ENCODE data around the gene UGT1A10. TPM values are rescaled to one million over a fixed set of nuclear protein-coding genes. Genes with fewer than 3 reads are reported as not detected.
"Not testable (repeated sequence)": the region's sequence is repeated elsewhere in the genome, so short reads cannot be mapped to it uniquely, and the experiment has no call there.

Gene UGT1A10
- not detected for polyA plus RNA-seq (ENCODE audit: insufficient read depth in 1 of 5, insufficient read length in 5 of 5, low replicate concordance in 1 of 5)
- long read RNA-seq, donor 1 = 0 reads
- long read RNA-seq, donor 2 = 0 reads
- long read RNA-seq, donor 3 = 0 reads
- long read RNA-seq, donor 4 = 0 reads
- long read RNA-seq, donor 5 = 0 reads
- long read RNA-seq, donor 6 = 0 reads
- long read RNA-seq, donor 7 = 0 reads
- long read RNA-seq, donor 8 = 0 reads

DNA sequence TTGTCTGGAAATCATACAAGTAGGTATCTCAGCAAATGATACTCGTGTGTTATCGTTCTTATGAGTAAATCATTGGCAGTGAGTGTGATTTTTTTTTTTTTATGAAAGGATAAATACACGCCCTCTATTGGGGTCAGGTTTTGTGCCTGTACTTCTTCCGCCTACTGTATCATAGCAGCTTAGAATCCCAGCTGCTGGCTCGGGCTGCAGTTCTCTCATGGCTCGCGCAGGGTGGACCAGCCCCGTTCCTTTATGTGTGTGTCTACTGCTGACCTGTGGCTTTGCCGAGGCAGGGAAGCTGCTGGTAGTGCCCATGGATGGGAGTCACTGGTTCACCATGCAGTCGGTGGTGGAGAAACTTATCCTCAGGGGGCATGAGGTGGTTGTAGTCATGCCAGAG is at the start of gene UGT1A10:
Gene UGT1A10 (plus strand): TSS at position 143 of the 400 bp plus-strand sequence. CDS start 75 bp downstream, at position 218.
- not testable (repeated sequence) for DNase-seq

DNA sequence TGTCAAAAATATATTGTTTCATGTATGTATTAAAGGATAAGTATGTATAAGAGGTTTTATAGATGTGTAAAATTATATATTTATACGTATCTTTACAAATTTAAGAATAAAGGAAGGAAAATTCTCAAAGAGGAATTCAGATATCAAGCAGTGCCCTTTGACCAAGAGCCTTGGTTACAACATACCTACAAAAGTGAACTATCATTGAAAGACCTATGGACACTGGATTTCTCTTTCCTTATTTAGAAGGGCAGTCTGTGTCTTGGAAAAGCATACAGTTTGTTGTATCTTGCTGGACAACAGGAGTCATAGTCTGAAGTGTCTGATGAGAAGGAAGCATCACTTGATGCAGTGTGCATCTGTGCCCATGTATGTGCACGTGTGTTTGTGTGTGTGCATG is 47.8 kb upstream of the UGT1A10 start:
- no peak for DNase-seq

DNA sequence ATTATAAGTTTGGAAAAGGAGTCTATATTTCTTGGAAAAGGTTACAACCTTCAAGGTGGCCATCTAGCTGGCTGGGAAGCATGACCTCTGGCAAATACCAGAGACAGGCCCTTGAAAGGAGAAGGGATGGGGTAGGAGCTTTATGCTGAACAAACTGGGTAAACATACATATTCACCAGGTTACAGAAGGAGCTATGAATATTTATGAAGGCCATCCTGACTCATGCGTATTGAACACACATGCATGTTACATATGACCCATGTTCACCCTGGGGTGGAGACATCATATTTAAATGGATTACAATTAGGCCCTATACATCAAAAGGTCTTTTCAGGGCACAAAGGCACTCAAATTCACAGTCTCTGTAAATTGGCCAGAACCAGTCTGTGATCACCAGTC is 43.5 kb upstream of the UGT1A10 start:
- DNase-seq = not testable (repeated sequence)

DNA sequence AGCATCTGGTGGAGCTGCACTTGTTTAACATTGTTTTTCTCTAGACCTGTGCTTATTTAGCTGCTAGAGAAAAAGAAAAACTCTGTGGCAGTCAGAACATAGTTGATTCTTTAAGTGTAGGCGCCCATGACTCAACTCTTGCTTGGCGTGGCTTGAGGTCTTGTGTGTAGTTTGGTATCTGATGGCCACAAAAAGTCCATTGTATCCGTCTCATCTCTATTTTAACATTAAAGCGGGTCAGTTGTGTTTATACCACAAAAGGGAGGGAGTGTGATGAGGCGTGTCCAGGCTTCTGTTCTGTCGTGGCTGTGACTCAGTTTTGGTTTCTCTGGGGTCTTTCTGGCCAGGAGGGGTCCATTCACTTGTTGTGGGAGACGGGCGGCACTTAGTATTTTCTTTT is 43.0 kb upstream of the UGT1A10 start:
- DNase-seq = no peak

DNA sequence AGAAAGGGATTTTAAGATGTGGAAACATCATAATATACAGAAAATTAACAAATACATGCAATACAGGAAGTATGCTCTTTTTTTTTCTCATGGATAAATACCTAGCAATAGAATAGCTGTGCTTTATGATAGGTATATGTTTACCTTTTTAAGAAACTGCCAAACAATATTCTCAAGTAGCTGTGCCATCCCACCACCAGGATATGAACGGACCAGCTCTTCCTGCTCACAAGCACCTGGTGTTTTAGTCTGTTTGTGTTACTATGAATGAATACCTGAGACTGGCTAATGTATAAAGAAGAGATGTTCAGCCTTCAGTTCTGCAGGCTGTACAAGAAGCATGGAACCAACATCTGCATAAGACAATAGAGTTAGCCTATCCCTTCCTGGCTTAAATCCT is 38.7 kb upstream of the UGT1A10 start:
- no peak for DNase-seq

DNA sequence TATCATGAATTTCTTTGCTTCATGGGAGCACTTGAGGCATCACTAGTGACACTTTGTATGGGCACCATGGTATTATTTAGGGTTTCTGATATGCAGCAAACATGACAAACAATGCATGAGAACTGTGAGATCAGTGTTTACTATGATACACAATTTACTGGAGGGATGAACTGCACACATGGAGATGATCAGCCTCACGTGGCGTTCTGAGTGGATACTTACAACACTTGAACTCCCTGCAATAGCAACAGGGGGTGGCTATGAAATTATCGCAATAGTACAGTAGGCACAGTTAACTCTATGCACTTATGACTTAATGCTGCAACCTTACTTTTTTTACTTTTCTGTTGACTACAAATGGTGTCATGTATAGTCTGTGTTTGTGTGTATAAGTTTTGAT is 37.3 kb upstream of the UGT1A10 start:
- no peak for DNase-seq

DNA sequence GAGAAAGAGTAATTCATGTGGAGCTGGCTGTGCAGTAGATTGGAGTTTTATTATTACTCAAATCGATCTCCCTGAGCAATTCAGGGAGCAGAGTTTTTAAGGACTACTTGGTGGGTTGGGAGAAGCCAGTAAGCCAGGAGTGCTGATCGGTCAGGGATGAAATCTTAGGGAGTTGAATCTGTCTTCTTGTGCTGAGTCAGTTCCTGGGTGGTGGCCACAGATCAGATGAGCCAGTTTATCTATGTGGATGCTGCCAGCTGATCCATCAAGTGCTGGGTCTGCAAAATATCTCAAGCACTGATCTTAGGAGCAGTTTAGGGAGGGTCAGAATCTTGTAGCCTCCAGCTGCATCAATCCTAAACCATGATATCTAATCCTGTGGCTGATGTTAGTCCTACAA is 35.9 kb upstream of the UGT1A10 start:
- no peak for DNase-seq

DNA sequence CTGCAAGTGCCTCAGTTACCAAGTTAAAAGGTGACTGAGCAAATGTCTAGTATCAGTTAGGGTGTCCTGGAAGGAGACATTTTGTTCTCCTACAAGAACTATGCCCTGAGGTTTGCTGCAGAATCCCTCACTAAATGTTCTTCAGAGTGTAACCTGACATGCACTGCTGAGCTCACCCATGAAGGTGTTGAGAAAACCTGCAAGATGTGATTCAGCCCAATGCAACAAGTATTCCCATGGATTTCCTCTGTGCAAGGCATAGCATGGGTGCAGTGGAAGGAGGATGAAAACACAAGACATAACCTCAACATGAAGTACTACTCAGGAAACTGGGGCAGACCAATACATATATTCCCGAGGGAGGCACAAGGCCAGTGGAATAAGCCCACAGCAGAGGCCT is 34.2 kb upstream of the UGT1A10 start:
- DNase-seq = no peak

DNA sequence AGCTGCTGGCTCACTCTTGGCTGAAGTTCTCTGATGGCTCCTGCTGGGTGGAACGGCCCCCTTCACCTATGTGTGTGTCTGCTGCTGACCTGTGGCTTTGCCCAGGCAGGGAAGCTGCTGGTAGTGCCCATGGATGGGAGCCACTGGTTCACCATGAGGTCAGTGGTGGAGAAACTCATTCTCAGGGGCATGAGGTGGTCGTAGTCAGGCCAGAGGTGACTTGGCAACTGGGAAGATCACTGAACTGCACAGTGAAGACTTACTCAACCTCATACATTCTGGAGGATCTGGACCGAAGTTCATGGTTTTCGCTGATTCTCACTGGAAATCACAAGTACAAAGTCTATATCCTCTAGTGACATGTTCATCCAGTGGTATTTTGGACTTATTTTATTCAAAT is 32.7 kb upstream of the UGT1A10 start:
- DNase-seq = no peak

DNA sequence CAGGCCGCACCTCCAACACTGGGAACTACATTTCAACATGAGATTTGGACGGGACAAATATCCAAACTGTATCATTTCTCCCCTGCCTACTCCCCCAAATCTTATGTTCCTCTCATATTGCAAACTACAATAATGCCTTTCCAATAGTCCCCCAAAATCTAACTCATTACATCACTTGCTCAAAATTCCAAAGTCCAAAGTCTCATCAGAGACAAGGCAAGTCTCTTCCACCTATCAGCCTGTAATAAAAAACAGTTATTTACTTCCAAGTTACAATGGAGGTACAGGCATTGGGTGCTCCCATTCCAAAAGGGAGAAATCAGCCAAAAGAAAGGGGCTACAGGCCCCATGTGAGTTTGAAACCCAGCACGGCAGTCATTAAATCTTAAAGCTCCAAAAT is 31.4 kb upstream of the UGT1A10 start:
- DNase-seq = no peak

DNA sequence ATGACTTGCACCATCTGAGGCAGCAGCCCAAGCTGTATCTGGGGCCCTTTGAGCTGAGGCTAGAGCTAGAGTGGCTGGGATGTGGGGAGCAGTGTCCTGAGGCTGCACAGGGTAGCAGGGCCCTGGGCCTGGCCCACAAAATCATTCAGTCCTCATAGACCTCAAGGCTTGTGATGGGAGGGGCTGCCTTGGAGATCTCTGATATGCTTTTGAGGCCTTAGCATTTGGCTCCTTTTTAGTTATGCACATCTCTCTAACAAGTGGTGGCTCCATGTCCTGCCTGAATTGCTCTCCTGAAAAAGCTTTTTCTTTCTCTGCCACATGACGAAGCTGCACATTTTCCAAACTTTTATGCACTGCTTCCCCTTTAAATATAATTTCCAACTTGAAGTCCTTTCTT is 30.6 kb upstream of the UGT1A10 start:
- DNase-seq = no peak

DNA sequence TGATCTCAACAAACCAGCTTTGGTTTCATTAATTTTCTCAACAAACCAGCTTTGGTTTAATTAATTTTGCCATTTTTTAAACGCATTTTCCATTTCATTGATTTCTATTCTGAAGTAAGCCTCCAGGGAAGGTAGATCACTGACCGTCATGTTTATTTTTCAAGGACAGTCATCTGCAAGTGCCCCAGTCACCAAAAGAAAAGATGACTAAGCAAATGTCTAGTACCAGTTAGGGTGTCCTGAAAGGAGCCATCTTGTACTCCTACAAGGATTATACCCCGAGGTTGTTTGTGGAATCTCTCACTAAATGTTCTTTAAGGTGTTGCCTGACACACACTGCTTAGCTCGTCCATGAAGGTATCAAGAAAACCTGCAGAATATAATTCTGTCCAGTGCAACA is 25.0 kb upstream of the UGT1A10 start:
- no peak for DNase-seq

DNA sequence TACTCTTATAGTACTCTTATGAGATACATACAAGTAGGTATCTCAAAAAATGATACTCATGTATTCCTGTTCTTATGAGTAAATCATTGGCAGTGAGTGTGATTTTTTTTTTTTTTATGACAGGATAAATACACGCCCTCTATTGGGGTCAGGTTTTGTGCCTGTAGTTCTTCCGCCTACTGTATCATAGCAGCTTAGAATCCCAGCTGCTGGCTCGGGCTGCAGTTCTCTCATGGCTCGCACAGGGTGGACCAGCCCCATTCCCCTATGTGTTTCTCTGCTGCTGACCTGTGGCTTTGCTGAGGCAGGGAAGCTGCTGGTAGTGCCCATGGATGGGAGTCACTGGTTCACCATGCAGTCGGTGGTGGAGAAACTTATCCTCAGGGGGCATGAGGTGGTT is 18.8 kb upstream of the UGT1A10 start, which contains the start of gene UGT1A8:
Gene UGT1A8 (plus strand): TSS at position 158 of the 400 bp plus-strand sequence. CDS start 75 bp downstream, at position 233.
- DNase-seq = not testable (repeated sequence)

DNA sequence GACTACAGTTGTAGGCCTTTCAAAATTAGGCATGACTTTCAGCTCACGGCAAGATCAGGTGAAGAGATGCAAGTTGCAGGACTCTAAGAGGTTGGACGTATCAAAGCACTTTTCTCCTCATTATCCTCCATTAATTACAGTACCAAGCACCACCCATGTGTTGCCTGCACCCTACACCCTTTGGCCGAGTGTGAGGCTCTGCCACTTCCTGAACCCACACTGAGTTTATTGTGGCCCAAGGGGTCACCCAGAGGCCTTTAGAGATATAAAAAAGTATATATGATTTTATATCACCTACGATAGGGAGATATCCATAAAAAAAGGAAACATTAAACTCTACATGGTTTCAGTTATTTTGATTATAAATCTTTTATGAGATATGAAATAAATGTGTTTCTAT is 16.0 kb upstream of the UGT1A10 start:
- DNase-seq = no peak

DNA sequence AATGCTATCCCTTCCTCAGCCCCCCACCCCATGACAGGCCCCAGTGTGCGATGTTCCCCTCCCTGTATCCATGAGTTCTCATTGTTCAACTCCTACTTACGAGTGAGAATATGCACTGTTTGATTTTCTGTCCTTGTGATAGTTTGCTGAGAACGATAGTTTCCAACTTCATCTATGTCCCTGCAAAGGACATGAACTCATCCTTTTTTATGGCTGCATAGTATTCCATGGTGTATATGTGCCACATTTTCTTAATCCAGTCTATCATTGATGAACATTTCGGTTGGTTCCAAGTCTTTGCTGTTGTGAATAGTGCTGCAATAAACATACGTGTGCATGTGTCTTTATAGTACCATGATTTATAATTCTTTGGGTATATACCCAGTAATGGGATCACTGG is 14.4 kb upstream of the UGT1A10 start:
- not testable (repeated sequence) for DNase-seq

DNA sequence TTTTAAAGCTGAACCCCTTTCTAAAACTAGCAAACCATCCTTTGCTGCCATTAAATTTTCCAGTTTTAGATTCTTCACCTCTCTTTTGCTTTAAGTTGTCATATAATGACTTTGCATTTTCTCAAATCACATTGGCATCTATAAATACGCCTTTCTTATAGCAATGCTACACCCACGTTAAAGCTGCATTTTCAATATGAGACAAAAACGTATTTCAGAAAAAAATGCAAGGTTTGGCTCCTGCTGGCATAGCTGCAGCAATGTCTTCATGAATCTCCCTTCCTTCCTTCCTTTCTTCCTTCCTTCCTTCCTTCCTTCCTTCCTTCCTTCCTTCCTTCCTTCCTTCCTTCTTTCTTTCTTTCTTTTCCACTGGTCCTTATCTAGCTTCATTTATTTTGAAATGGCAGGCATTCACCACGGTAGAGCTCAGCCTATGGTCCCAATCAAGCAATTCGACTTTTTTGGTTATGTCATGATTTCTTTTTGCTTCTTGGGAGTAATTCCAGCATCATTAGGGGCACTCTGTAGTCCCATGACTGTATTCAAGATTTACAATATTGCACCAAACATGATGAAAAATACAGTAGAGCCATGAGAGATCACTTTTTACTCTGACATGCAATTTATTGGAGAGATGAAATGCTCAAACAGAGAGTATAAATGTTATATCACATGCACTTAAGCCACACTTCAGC is 8.8 kb upstream of the UGT1A10 start:
- DNase-seq = no peak

DNA sequence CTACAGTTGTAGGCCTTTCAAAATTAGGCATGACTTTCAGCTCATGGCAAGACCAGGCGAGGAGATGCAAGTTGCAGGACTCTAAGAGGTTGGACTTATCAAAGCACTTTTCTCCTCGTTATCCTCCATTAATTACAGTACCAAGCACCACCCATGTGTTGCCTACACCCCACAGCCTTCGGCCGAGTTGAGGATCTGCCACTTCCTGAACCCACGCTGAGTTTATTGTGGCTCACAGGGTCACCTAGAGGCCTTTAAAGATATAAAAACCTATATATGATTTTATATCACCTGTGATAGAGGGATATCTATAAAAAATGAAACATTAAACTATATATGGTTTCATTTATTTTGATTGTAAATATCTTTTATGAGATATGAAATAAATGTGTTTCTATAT is 2.6 kb downstream of the UGT1A10 start:
- no peak for DNase-seq

DNA sequence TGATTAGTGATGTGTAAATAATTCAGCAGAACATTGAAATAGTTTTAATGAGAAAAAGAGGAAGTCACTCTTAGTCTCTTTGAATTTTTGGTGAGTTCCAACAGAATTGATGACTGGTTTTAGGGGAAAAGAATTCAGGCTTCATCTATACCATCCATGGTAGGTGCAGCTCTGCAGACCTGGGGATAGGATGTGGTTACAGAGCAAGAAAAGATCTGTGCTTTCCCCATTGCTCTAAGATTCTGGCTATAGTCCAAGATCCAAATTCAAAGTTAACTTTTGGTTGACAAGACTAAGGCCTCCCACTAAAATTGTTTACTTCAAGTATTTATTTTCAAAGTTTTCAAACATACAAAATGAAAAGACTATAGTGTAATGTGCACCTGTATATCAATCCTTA is 3.6 kb downstream of the UGT1A10 start:
- DNase-seq = no peak

DNA sequence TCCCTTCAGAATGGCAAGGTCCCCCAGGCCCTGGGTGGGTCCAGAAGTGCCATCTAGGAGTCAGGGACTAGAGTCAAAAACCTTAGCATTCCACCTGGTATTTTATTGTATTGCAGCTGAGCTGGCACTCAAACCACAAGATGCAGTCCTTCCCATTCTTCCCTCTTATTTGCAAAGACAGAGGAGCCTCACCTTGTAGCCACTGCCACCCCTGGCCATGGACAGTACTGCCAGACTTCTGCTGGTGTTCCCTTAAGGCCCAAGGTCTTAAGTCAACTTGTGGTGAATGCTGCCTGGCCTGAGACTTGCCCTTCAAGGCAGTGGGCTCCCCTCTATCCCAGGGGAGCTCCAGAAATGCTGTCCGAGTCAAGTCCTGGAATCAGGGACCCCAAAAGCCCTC is 6.9 kb downstream of the UGT1A10 start:
- DNase-seq = no peak

DNA sequence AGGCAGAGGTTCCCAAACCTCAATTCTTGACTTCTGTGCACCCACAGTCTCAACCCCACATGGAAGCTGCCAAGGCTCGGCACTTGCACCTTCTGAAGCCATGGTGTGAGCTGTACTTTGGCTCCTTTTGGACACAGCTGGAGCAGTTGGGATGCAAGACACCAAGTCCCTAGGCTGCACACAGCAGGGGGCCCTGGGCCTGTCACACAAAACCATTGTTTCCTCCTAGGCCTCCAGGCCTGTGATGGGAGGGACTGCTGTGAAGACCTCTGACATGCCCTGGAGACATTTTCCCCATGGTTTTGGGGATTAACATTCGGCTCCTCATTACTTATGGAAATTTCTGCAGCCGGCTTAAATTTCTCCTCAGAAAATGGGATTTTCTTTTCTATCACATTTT is 9.8 kb downstream of the UGT1A10 start:
- DNase-seq = not testable (repeated sequence)

DNA sequence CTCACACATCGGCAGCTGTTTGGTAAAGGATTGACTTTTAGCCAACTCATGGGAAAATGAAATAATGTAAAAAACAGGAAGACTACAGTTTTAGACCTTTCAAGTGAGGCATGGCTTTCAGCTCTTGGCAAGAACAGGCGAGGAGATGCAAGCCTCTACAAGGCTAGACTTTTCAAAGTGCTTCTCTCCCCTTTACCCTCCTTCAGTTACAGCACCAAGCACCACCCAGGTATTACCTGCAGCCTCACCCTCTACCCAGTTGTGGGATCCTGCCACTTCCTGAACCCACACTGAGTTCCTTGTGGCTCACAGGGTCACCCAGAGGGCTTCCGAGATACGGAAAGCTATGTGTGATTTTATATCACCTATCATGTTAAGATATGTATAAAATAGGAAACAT is 14.7 kb downstream of the UGT1A10 start:
- DNase-seq = no peak

DNA sequence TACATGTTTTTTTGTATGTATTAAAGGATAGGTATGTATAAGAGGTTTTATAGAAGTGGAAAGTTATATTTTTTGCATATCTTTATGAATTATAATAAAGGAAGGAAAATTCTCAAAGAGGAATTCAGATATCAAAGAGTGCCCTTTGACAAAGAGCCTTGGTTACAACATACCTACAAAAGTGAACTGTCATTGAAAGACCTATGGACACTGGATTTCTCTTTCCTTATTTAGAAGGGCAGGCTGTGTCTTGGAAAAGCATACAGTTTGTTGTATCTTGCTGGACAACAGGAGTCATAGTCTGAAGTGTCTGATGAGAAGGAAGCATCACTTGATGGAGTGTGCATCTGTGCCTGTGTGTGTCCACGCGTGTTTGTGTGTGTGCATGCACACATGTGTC is 15.2 kb downstream of the UGT1A10 start:
- no peak for DNase-seq

DNA sequence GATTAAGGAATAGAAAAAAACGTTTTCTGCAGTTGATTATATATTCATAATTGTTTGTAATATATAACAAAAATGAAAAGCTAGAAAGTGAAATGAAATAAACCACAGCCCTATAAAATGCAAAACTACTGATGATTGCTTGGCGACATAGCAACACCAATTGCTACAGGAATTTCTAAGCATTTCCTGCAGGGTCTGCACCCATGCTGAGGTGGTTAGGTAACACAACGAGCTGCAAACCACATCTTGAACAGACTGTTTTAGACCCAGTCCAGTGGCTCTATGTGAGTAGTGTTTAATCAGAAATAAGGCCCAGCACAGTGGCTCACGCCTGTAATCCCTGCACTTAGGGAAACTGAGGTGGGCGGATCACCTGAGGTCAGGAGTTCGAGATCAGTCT is 18.3 kb downstream of the UGT1A10 start:
- no peak for DNase-seq

DNA sequence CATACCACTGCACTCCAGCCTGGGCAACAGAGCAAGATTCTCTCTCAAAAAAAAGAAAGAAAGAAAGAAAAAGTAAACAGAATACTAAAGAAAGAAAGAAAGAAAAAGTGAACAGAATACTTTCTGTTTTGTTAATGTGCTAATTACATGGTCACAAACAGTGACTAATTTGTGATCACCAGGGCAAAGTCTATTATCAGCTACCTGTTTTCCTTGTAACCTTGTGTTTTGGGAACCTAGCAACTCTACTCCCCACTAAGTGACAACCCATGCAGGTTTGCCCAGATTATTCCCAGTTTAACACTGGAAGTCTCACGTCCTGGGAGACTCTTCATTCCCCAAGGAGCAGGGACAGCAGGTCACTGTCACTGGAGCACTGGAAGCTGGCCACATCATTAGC is 18.8 kb downstream of the UGT1A10 start:
- DNase-seq = no peak

Measured in right lung (tissue), 10 donors.